IMR-90 (cell line): ENCODE data around the gene CLCNKA. TPM values are rescaled to one million over a fixed set of nuclear protein-coding genes. Genes with fewer than 3 reads are reported as not detected.
A peak's percentile ranks its signal among the peaks of the same experiment; 100 is the strongest.

Experiments
- ATAC-seq: fragments of 200-7000 bp; cut with Tn5 transposase; 2 replicates; pipeline ENCODE4 v1.9.1; 2020; ENCODE audit warnings: low read depth, mild to moderate bottlenecking, moderate library complexity
- BruUV-seq: library from RNA; stranded (reverse); fragments of 400-500 nt; replicated peaks from 2 replicates; lab custom pipeline; 2021; lab: Mats Ljungman, UMichigan
- CTCF ChIA-PET: fragments of 300-600 bp; formaldehyde crosslinking; extraction: SDS; loops from one replicate; lab custom pipeline; 2021; ENCODE audit warnings: antibody characterized with exemption; lab: Yijun Ruan, JAX
- POLR2A ChIA-PET: fragments of 300-600 bp; sonication (Branson Sonifier 250); formaldehyde crosslinking; loops from one replicate; lab custom pipeline; 2022; ENCODE audit warnings: antibody characterized with exemption; ENCODE audit not compliant: unreplicated experiment; lab: Charles Lee
- DNase-seq: peaks from one replicate; pipeline ENCODE4 v3.0.0; 2013
- H2AFZ ChIP-seq: replicated peaks from 2 replicates; pipeline ENCODE3; 2013; ENCODE audit warnings: low read length, mild to moderate bottlenecking; ENCODE audit not compliant: poor library complexity
- H2AK5ac ChIP-seq: 2 replicates; pipeline ENCODE4 v1.6.1; 2013; ENCODE audit warnings: low read depth, low read length, inconsistent platforms
- H2AK9ac ChIP-seq: replicated peaks from 2 replicates; pipeline ENCODE3; 2013; ENCODE audit warnings: mild to moderate bottlenecking, low read depth, low read length, moderate library complexity; ENCODE audit not compliant: poor library complexity
- H2BK120ac ChIP-seq: 2 replicates; pipeline ENCODE4 v1.6.1; 2013; ENCODE audit warnings: low read depth, low read length, inconsistent platforms
- H2BK15ac ChIP-seq: 3 replicates; pipeline ENCODE4 v1.6.1; 2013; ENCODE audit warnings: low read depth, low read length, inconsistent platforms
- H2BK20ac ChIP-seq: 2 replicates; pipeline ENCODE4 v1.6.1; 2013; ENCODE audit warnings: low read depth, mild to moderate bottlenecking, inconsistent platforms, low read length, moderate library complexity
- H2BK5ac ChIP-seq: 2 replicates; pipeline ENCODE4 v1.6.1; 2013; ENCODE audit warnings: mild to moderate bottlenecking, low read depth, low read length, inconsistent platforms; ENCODE audit not compliant: poor library complexity, severe bottlenecking
- H3K14ac ChIP-seq: replicated peaks from 2 replicates; pipeline ENCODE4 v1.6.1; 2013; ENCODE audit warnings: low read depth, low read length, inconsistent platforms
- H3K18ac ChIP-seq: 2 replicates; pipeline ENCODE4 v1.6.1; 2013; ENCODE audit warnings: low read depth, low read length, control low read depth
- H3K23ac ChIP-seq: 2 replicates; pipeline ENCODE4 v1.6.1; 2013; ENCODE audit warnings: low read depth, low read length, inconsistent platforms
- H3K27ac ChIP-seq: 2 replicates; pipeline ENCODE4 v1.5.1; 2013; ENCODE audit warnings: mild to moderate bottlenecking, control low read depth, low read length; ENCODE audit not compliant: insufficient read depth
- H3K27me3 ChIP-seq: 2 replicates; pipeline ENCODE4 v1.6.1; 2013; ENCODE audit warnings: low read length; ENCODE audit not compliant: control insufficient read depth, insufficient read depth
- H3K36me3 ChIP-seq: 2 replicates; pipeline ENCODE4 v1.6.1; 2013; ENCODE audit warnings: low read length, mixed read lengths; ENCODE audit not compliant: control insufficient read depth, insufficient read depth
- H3K4ac ChIP-seq: 2 replicates; pipeline ENCODE4 v1.6.1; 2013; ENCODE audit warnings: low read depth, low read length, inconsistent platforms
- H3K4me1 ChIP-seq: 2 replicates; pipeline ENCODE4 v1.6.1; 2013; ENCODE audit warnings: low read length, mixed read lengths; ENCODE audit not compliant: control insufficient read depth, insufficient read depth
- H3K4me2 ChIP-seq: 2 replicates; pipeline ENCODE4 v1.6.1; 2013; ENCODE audit warnings: low read depth, mild to moderate bottlenecking, control low read depth, low read length, moderate library complexity
- H3K4me3 ChIP-seq: 2 replicates; pipeline ENCODE4 v1.5.1; 2013; ENCODE audit warnings: low read depth, mild to moderate bottlenecking, control low read depth, low read length, moderate library complexity; ENCODE audit not compliant: insufficient read depth
- H3K56ac ChIP-seq: 2 replicates; pipeline ENCODE4 v1.6.1; 2013; ENCODE audit warnings: low read length, inconsistent platforms; ENCODE audit not compliant: insufficient read depth; ENCODE audit errors: extremely low read depth
- H3K79me1 ChIP-seq, 2 experiments: 2 replicates each; pipeline ENCODE4 v1.6.1; 2013; ENCODE audit warnings: low read length in 2 of 2, inconsistent platforms in 1 of 2, low read depth in 1 of 2
- H3K9ac ChIP-seq: 2 replicates; pipeline ENCODE4 v1.6.1; 2013; ENCODE audit warnings: low read depth, low read length, control low read depth
- H3K9me1 ChIP-seq: 2 replicates; pipeline ENCODE4 v1.6.1; 2013; ENCODE audit warnings: low read length, inconsistent platforms; ENCODE audit not compliant: insufficient read depth
- H3K9me3 ChIP-seq: 2 replicates; pipeline ENCODE4 v1.6.1; 2013; ENCODE audit warnings: low read length; ENCODE audit not compliant: control insufficient read depth, insufficient read depth
- H4K20me1 ChIP-seq: 2 replicates; pipeline ENCODE4 v1.6.1; 2013; ENCODE audit warnings: low read length, inconsistent platforms; ENCODE audit not compliant: insufficient read depth
- H4K5ac ChIP-seq: 2 replicates; pipeline ENCODE4 v1.6.1; 2013; ENCODE audit warnings: mild to moderate bottlenecking, low read depth, low read length, control low read depth
- H4K8ac ChIP-seq, 2 experiments: 2 replicates each; pipeline ENCODE4 v1.6.1; 2013; ENCODE audit warnings: low read depth in 2 of 2, low read length in 2 of 2, control low read depth in 1 of 2, inconsistent platforms in 1 of 2
- H4K91ac ChIP-seq: 2 replicates; pipeline ENCODE4 v1.6.1; 2013; ENCODE audit warnings: low read depth, low read length, inconsistent platforms; ENCODE audit not compliant: insufficient read depth
- CEBPB ChIP-seq: IDR thresholded peaks from 2 replicates; pipeline ENCODE4 v1.6.1; 2012; ENCODE audit warnings: low read depth, low read length, improper control_type of control experiment
- MAZ ChIP-seq: IDR thresholded peaks from 2 replicates; pipeline ENCODE4 v1.6.1; 2012; ENCODE audit warnings: low read depth, mild to moderate bottlenecking, low read length, improper control_type of control experiment, moderate library complexity, borderline replicate concordance
- RAD21 ChIP-seq: IDR thresholded peaks from 2 replicates; pipeline ENCODE4 v1.6.1; 2012; ENCODE audit warnings: low read length, improper control_type of control experiment
- RCOR1 ChIP-seq: IDR thresholded peaks from 2 replicates; pipeline ENCODE4 v1.6.1; 2012; ENCODE audit warnings: mild to moderate bottlenecking, low read length, improper control_type of control experiment; ENCODE audit not compliant: insufficient replicate concordance
- SMC3 ChIP-seq: fragments of 150-350 bp; IDR thresholded peaks from 2 replicates; pipeline ENCODE4 v1.6.1; 2016; ENCODE audit warnings: low read depth, mild to moderate bottlenecking, antibody characterized with exemption, low read length, moderate library complexity
- WGBS, 2 experiments: methylation state at CpG; one replicate each; pipeline versions ENCODE4 v1.1.5 to v1.1.7; 2013; ENCODE audit warnings: missing lambda C conversion rate in 2 of 2; ENCODE audit not compliant: insufficient read length in 1 of 2; ENCODE audit errors: extremely low coverage in 2 of 2; 5-methylcytosine and 5-hydroxymethylcytosine counted together
- dilution Hi-C: fragments of 300-500 bp; cut with HindIII; formaldehyde crosslinking; loops from one replicate; pipeline ENCODE4 v1.14.3; 2018; ENCODE audit warnings: low sequenced_read_pairs; ENCODE audit not compliant: unreplicated experiment
- in situ Hi-C: fragments of 300-500 bp; cut with MboI; formaldehyde crosslinking; loops from 3 replicates; pipeline ENCODE4 v1.14.3; 2019; ENCODE audit warnings: low sequenced_read_pairs, inconsistent platforms, mixed read lengths
- intact Hi-C: fragments of 100-400 bp; cut with micrococcal nuclease; formaldehyde crosslinking; loops from 2 replicates; pipeline ENCODE4 v1.10.0; 2022
- polyA plus RNA-seq, 3 experiments: library from polyadenylated mRNA; depleted of rRNA; stranded (reverse); fragments of >200 nt; gene quantifications; 2 replicates each; pipeline ENCODE4 v1.2.3, GENCODE V29; 2012; ENCODE audit warnings: low replicate concordance in 1 of 3
- total RNA-seq: library from RNA; depleted of rRNA; stranded (reverse); fragments of >200 nt; gene quantifications from 2 replicates; pipeline ENCODE4 v1.2.3, GENCODE V29; 2012

CLCNKA gene
- total and polyA plus RNA-seq, 2 of the 4 experiments (the other 2 are of a cell fraction): 0.05 TPM; not detected in 1

GRCh38 chr1:16011936-16012589 is 9.8 kb upstream of the CLCNKA start (continued):
- no peak for TF ChIP-seq SMC3

- in situ Hi-C loops: no loop called here
Observed at GRCh38 chr1:16012590-16013219, 9.1 kb upstream of the CLCNKA start.

More at GRCh38 chr1:16012590-16013219, 9.1 kb upstream of the CLCNKA start:
- no peak overlapping the region for H4K5ac ChIP-seq
- no peak overlapping the region for H3K27ac ChIP-seq
- DNase-seq (peak; percentile 38), ATAC-seq (peak; percentile 55)
- H2BK15ac ChIP-seq: peak overlapping the region; percentile 59; the same call in 1 of the 3 replicates
- no peaks in the 10 kb centered on the region for H3K9me3 ChIP-seq
- BruUV-seq: no TSS peak
- 24% methylated on average over 7 of the region's 36 CpGs; no CpG with 5 or more reads in 1 of the 2 experiments for WGBS, 2 experiments
- H4K8ac ChIP-seq: peak overlapping the region in 1 of 2 experiments; percentile 78; a peak in 2 of 4 replicates
- H3K18ac ChIP-seq: no peak overlapping the region
- H2AK9ac ChIP-seq: peak overlapping the region; percentile 86
- ChIA-PET CTCF (no interaction called here), POLR2A (no interaction called here)
- no peaks in the 10 kb centered on the region for H3K27me3 ChIP-seq
- H2BK120ac ChIP-seq: peak overlapping the region; percentile 69
- peak overlapping the region; percentile 61 for H4K91ac ChIP-seq
- peak overlapping the region; percentile 61; the same call in 1 of the 2 replicates for H2BK20ac ChIP-seq
- H3K36me3 ChIP-seq: no peaks in the 10 kb centered on the region
- peak overlapping the region; percentile 59 for H3K4me2 ChIP-seq
- dilution Hi-C loops: no loop called here
- no peak overlapping the region for H2BK5ac ChIP-seq
- H3K14ac ChIP-seq: 0 out of 2 replicates have a peak overlapping the region, but pooled peaks have one; percentile 38
- H3K4me1 ChIP-seq: peaks cover 11% of the 10 kb centered on the region
- peak overlapping the region; percentile 87 for H2AFZ ChIP-seq
- H3K4me3 ChIP-seq: peak overlapping the region; percentile 8
- H3K9ac ChIP-seq: no peak overlapping the region
- peak overlapping the region; percentile 79 for H2AK5ac ChIP-seq
- intact Hi-C loops: no loop called here
- peak overlapping the region; percentile 67; the same call in 1 of the 2 replicates for H3K23ac ChIP-seq
- peak overlapping the region; percentile 80 for H3K4ac ChIP-seq
- H4K20me1 ChIP-seq: 0 out of 2 replicates have a peak, but pooled peaks cover 4% of the 10 kb centered on the region
- H3K79me1 ChIP-seq: no peaks in the 10 kb centered on the region
- no peak overlapping the region for H3K56ac ChIP-seq
- TF ChIP-seq RAD21 (no peak), MAZ (no peak; the same call in 1 of the 2 replicates), CEBPB (peak; percentile 80), RCOR1 (no peak)
- H3K9me1 ChIP-seq: peaks cover 3% of the 10 kb centered on the region
